ENCODE measurements around the gene TIMP3.

DNA sequence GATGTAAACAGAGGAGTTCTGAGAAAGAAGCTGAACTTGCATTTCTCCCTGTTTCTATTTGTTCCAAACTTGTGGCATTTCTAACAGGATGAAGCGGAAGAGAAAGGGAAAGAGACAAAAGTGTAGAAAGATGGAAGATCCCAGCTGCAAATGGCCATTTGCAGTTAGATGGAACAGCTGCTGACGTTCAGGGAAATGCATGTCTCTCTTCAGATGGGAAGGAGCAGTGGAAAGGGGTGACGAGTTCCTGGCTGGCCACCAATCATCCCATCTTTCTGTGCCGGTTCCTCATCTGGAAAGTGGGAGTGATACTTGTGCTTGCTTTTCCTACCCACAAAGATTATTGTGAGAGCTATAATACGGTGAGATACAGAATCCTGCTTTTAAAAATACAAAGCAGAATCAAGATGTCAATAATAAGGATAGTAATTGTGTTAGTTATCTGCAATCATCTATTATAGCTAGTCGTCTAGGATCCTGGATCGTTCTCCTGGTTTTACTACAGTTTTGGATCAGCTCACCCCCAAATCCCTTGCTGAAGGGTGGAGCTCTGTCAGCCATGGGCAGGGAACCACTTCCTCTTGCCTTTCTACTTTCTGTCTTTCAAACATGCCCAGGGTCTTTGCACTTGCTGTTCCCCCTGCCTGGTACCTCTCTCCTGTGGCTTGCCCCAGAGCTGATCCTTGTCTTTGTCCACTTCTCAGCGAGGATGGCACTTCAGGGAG, 1.2 kb upstream of the TIMP3 start:
- TF ChIP-seq POLR2A (IDR thresholded peaks at IDR 0.05; ENCODE audit: low read depth, low read length) = no peak
- TF ChIP-seq, protein P1, sequence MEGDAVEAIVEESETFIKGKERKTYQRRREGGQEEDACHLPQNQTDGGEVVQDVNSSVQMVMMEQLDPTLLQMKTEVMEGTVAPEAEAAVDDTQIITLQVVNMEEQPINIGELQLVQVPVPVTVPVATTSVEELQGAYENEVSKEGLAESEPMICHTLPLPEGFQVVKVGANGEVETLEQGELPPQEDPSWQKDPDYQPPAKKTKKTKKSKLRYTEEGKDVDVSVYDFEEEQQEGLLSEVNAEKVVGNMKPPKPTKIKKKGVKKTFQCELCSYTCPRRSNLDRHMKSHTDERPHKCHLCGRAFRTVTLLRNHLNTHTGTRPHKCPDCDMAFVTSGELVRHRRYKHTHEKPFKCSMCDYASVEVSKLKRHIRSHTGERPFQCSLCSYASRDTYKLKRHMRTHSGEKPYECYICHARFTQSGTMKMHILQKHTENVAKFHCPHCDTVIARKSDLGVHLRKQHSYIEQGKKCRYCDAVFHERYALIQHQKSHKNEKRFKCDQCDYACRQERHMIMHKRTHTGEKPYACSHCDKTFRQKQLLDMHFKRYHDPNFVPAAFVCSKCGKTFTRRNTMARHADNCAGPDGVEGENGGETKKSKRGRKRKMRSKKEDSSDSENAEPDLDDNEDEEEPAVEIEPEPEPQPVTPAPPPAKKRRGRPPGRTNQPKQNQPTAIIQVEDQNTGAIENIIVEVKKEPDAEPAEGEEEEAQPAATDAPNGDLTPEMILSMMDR (conservative IDR thresholded peaks at IDR 0.05; ENCODE audit: low read depth, low read length) = no peak
- TF ChIP-seq CEBPB (IDR thresholded peaks at IDR 0.05; ENCODE audit: low read depth, low read length) = no peak
- TF ChIP-seq, protein P2, sequence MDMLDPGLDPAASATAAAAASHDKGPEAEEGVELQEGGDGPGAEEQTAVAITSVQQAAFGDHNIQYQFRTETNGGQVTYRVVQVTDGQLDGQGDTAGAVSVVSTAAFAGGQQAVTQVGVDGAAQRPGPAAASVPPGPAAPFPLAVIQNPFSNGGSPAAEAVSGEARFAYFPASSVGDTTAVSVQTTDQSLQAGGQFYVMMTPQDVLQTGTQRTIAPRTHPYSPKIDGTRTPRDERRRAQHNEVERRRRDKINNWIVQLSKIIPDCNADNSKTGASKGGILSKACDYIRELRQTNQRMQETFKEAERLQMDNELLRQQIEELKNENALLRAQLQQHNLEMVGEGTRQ (IDR thresholded peaks at IDR 0.05; ENCODE audit: low read depth, low read length) = no peak
- TF ChIP-seq MAZ (IDR thresholded peaks at IDR 0.05; ENCODE audit: borderline replicate concordance, low read depth, low read length) = no peak
- TF ChIP-seq RCOR1 (IDR thresholded peaks at IDR 0.05; ENCODE audit: insufficient replicate concordance, low read length) = no peak
- TF ChIP-seq SMC3 (IDR thresholded peaks at IDR 0.05; ENCODE audit: low read depth, low read length) = no peak
- no peak for TF ChIP-seq NFE2L2 (IDR thresholded peaks at IDR 0.05; ENCODE audit: low read depth, low read length)
- TF ChIP-seq MXI1 (IDR thresholded peaks at IDR 0.05; ENCODE audit: borderline replicate concordance, low read depth, low read length) = no peak
- TF ChIP-seq RAD21 (IDR thresholded peaks at IDR 0.05; ENCODE audit: low read length) = no peak
- no peak for TF ChIP-seq BHLHE40 (IDR thresholded peaks at IDR 0.05; ENCODE audit: low read depth, low read length)
- TF ChIP-seq, protein P3, sequence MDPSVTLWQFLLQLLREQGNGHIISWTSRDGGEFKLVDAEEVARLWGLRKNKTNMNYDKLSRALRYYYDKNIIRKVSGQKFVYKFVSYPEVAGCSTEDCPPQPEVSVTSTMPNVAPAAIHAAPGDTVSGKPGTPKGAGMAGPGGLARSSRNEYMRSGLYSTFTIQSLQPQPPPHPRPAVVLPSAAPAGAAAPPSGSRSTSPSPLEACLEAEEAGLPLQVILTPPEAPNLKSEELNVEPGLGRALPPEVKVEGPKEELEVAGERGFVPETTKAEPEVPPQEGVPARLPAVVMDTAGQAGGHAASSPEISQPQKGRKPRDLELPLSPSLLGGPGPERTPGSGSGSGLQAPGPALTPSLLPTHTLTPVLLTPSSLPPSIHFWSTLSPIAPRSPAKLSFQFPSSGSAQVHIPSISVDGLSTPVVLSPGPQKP (IDR thresholded peaks at IDR 0.05; ENCODE audit: borderline replicate concordance, low read depth, low read length) = no peak

All from IMR-90 (cell line).